Kidney capillary endothelial cell (primary cell): ENCODE results near the gene NALCN.

Source experiments
- DNase-seq: peaks from one replicate; pipeline ENCODE4 v3.0.0-alpha.2; 2018; ENCODE audit warnings: low spot score

Gene NALCN

GRCh38 chr13:101123028-101123427, 293.3 kb downstream of the NALCN start:
- DNase-seq: no peak

DNA sequence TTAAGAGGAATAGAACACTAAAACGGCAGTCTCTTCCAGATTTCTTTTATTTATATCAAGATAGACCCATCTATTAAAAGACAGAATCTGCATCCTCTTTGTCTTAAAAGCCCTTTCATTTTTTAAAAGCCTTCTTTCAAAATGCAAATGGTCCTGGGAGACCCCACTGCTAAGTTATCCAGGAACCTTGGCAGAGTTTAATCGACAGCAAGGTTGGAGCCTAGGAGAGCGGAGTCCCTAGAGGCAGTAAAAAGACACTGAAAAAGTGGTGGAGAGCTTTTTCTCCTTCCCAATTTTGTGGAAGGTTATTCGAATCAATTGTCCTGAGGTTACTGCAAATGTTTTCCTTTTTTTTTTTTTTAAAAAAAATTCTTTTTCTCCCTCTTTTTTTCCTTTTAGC, 294.7 kb downstream of the NALCN start:
- DNase-seq: no peak

DNA sequence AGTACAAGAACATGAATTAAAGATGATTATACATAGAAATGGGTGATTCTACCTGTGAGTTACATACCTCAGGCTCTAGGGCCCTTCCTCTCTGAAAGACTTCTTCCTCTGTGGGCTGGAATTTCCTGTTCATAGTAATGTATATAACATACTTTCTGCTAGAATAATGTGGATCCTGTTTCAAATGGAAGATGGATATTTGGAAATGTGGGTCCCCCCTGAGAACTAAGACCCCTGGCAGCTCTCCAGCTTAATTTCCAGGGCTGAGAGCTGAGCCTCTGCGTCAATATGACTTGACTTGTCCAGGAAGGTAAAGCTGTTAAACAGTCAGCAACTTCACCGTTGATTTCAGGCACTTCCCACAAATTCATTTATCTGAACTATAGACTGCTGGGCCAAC, 296.3 kb downstream of the NALCN start:
- DNase-seq: no peak

- no peak for DNase-seq
These were observed 299.5 kb downstream of the NALCN start for GRCh38 chr13:101116826-101117225.

DNA sequence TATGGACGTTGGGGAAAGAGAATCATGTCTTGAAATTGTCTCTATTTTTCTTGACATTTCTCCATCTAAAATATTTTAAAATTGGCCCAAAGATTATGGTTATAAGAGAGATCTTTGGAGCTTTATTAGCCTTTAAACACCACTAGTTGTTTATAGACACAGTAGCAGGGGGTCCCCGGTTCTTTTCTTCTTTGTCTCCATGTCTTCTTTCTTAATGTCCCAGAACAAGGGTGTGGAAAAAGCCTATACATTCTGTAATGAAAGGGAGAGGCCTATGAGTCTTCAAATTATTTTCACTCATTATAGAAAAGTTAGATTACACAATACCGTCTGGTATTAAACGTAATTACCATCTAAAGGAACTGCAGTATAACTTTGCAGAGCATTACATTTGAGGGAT, 300.0 kb downstream of the NALCN start:
- DNase-seq: no peak

DNA sequence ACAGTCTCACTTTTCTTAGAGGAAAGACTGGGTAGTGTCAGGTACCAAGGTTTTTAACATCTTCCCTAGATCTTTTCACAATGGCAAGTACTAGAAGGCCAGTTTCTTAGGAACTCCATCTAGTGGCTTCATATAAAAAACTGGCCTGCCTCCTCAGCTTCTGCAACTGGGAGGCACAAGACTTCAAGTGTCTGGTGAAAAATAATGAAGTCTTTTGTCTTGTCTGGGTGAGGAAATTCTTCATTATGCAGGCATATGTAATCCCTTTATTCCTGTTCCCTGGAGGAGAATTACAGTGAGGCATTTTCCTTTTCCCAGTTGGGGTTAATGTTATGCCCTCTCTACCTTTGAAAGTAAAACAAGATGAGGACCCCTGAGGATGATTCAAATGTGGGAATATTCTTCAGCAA, 300.5 kb downstream of the NALCN start:
- DNase-seq: no peak

DNA sequence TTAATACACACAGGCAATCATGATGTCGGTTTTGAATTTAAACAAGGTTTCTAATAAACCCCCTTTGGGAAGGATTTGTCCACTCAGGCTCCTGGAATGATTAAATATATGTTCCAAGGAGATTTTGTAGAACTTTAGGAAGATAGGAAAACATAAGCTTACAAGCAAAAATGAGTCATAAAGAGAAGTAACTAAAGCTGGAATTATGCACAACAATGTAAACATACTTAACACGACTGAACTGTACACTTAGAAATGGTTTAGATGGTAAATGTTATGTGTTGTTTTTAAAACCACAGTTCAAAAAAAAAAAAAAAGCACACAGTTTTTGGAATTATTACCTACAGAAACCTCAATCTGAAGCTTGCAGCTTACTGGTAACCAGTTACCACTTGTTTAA, 304.4 kb downstream of the NALCN start:
- DNase-seq: no peak

- DNase-seq: no peak
These were observed 307.3 kb downstream of the NALCN start for GRCh38 chr13:101109005-101109404.

- DNase-seq: no peak
These were observed 317.4 kb downstream of the NALCN start for GRCh38 chr13:101098873-101099272.

DNA sequence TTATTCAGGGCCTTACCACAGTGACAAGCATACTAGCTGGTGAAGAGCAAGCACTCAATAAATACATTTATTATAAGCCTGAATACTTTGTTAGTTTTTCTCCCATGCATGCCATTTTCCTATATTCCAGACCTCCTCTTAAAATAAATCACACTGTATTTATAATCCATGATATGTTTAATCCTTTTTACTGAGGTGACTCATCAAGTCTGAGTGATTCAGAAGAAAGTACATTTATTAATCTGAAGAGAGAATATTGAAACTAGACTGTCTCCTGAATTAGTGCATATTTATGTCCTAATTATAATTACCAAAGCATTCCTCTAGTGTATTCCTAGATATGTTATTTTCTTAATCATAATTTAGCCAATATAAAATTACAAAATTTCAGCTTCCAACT, 323.3 kb downstream of the NALCN start:
- DNase-seq: no peak

- DNase-seq: no peak
These were observed 326.0 kb downstream of the NALCN start for GRCh38 chr13:101090287-101090686.

DNA sequence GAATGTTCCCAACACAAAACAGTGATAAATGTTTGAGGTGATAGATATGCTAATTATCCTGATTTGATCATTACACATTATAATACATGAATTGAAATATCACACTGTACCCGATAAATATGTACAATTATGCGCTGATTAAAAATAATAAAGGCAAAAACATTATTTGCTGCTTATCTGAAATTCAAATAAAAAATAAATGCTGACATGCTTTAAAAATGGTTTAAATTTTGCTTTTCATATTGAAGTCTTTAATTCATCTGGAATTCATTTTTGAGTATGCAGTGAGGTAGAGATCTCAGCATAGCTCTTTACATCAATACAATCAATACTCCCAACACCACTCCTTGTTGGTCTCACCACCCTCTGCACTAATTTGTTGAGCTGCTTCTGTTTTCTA, 330.8 kb downstream of the NALCN start:
- DNase-seq: no peak

DNA sequence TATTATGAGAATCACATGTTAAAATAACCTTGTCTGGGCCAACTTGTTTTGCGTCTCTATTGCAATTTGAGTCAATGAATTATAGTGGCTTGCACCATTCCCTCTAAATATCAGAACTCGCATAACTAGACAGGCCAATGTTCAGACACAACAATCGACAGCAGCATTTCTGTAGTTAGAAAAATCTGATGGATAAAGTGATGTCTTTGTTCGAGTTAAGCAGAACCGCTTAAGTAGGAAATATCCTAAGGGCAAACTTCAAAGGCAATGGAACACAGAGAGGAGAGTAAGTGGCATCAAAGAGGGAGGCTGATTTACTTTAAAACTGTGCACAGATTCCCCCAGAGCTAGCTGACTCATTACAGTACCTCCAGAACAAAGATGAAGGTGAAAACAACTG, 333.9 kb downstream of the NALCN start:
- no peak for DNase-seq

DNA sequence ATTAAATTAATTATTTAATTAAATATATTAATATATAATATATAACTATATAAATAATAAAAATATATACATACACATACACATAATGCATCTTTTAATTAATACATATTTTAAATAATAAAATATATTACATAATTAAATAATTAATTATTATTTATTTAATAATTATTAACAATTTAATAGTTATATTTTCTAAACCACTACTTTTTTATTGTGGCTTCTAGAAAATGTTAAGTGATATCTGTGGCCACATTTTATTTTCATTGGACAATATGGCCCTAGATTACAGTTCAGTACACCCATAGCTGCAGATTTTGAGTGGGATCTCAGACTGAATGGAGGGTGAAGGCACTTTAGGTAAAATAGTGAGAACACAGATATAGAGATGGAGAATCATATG, 335.7 kb downstream of the NALCN start:
- DNase-seq: no peak

DNA sequence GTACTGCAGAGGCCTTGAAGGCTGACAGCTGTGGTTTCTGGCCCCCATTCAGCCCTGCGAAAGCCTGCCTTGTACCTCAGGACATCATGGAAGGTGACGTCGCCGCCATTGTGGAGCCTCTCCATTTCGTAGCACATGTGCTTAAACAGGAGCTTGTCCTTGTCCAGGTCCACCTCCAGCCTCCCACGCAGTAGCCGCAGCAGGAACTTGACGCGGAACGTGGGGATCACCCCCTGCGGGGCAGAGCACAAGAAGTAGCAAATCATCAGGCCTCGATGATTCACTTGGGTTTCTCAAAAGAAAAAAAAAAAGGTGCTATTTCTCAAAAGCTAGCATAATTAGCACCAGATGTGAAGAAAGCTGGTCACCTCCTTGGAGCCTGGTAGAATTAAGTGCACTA, 351.0 kb downstream of the NALCN start:
- DNase-seq: no peak

GRCh38 chr13:101059793-101060192, 356.5 kb downstream of the NALCN start:
- no peak for DNase-seq

- no peak for DNase-seq
These were observed 357.5 kb downstream of the NALCN start for GRCh38 chr13:101058841-101059240.

DNA sequence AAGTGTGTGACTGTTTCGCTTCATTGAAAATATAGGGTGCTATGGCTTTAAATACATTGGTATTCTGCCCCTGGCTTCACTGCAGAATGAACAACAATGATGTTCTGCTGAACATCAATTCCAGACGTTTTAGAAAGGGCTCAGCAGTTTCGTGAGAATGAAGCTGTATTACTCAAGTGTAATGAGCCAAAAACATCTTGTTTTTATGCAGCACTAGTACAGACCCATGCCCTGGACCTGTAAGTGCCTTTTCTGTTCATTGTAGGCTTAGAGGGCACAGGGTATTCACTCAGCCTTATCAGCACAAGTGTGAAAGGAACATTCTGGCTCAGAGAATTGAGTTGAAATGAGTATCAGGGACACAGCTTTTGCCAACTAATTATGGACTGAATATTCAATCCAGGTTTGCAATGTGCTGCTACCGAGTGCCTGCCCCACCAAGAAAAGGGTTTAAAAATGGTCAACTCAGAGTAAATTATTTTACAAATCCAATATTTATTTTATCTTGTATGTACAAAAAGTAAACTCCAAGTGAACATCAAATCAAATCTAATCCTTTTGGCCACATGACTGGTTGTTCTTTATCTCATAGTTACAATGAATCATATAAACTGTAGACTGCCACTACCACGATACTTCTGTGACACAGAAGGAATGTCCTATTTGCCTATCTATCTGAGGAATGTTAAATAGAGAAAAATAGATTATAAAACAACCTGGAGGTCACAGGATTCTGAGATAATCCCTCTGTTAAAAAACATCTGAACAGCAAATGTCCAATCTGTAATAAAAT, 362.8 kb downstream of the NALCN start:
- no peak for DNase-seq

GRCh38 chr13:101049166-101049850, 367.0 kb downstream of the NALCN start:
- DNase-seq: no peak

GRCh38 chr13:101036546-101036945, 379.8 kb downstream of the NALCN start:
- DNase-seq: no peak

DNA sequence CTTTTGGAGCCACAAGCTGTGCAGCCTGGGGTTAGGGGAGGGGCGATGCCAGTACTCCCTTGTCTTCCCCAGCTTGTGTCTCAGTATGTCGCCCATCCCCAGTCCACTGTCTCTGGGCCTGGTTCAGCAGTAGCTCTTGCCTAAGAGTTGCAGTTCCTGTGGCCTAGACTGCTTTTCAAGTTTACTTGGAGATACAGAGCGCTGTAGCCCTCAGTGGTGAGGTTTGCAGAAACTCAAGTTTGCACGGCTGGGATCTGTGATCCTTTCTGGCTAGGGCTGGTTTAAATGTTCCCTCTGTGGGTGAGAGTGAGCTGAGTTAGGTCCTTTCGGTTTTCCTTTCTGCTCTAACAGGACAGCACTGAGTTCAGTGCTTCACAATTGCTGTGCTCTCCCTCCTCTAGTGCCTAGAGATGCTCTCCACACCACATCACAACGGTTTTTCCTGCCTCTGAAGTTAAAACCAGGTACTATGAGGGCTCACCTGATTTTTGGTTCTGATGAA, 381.1 kb downstream of the NALCN start:
- DNase-seq: no peak

- DNase-seq: no peak
These were observed 389.4 kb downstream of the NALCN start for GRCh38 chr13:101026736-101027398.

GRCh38 chr13:101026328-101026727, 390.0 kb downstream of the NALCN start:
- no peak for DNase-seq
